Endodermal cell (in vitro differentiated cells): Measurements from ENCODE around the gene CXCR4. TPM values are rescaled to one million over a fixed set of nuclear protein-coding genes. Genes with fewer than 3 reads are reported as not detected.

ENCODE experiments used
- DNase-seq: peaks from one replicate; pipeline ENCODE4 v3.0.0-alpha.2; 2017
- H3K27ac ChIP-seq: 2 replicates; pipeline ENCODE4 v1.5.1; 2013; ENCODE audit warnings: mild to moderate bottlenecking, low read depth, low read length, moderate library complexity
- H3K27me3 ChIP-seq: 2 replicates; pipeline ENCODE4 v1.6.1; 2013; ENCODE audit warnings: mild to moderate bottlenecking, low read length, moderate library complexity; ENCODE audit not compliant: insufficient read depth, control insufficient read depth, poor library complexity, severe bottlenecking
- H3K36me3 ChIP-seq: 2 replicates; pipeline ENCODE4 v1.7.0; 2013; ENCODE audit warnings: mild to moderate bottlenecking, low read length, moderate library complexity; ENCODE audit not compliant: control insufficient read depth, insufficient read depth
- H3K4me1 ChIP-seq: one replicate; pipeline ENCODE4 v1.7.0; 2013; ENCODE audit warnings: low read length; ENCODE audit not compliant: control insufficient read depth, insufficient read depth
- H3K4me3 ChIP-seq: 2 replicates; pipeline ENCODE4 v1.5.1; 2013; ENCODE audit warnings: mild to moderate bottlenecking, low read length, moderate library complexity
- H3K9ac ChIP-seq: 2 replicates; pipeline ENCODE4 v1.6.1; 2013; ENCODE audit warnings: mild to moderate bottlenecking, low read length, moderate library complexity; ENCODE audit not compliant: poor library complexity, severe bottlenecking; ENCODE audit errors: extremely low read depth
- H3K9me3 ChIP-seq: 2 replicates; pipeline ENCODE4 v1.6.1; 2013; ENCODE audit warnings: mild to moderate bottlenecking, low read length, moderate library complexity; ENCODE audit not compliant: control insufficient read depth
- H3K27ac Mint-ChIP-seq: 2 replicates; pipeline ENCODE4 v1.8.0; 2020; ENCODE audit warnings: mixed read lengths
- H3K27me3 Mint-ChIP-seq: 2 replicates; pipeline ENCODE4 v1.8.0; 2021; ENCODE audit warnings: mild to moderate bottlenecking, mixed read lengths; ENCODE audit not compliant: insufficient read depth
- H3K36me3 Mint-ChIP-seq: 2 replicates; pipeline ENCODE4 v1.8.0; 2020; ENCODE audit warnings: low read depth, mixed read lengths
- H3K4me1 Mint-ChIP-seq: 2 replicates; pipeline ENCODE4 v1.8.0; 2020; ENCODE audit warnings: mixed read lengths
- H3K4me3 Mint-ChIP-seq: 2 replicates; pipeline ENCODE4 v1.8.0; 2020; ENCODE audit warnings: mild to moderate bottlenecking, moderate library complexity, mixed read lengths
- H3K9me3 Mint-ChIP-seq: 2 replicates; pipeline ENCODE4 v1.8.0; 2020; ENCODE audit warnings: mild to moderate bottlenecking, mixed read lengths
- CTCF ChIP-seq: fragments of 200-600 bp; sonication (generic); conservative IDR thresholded peaks from 2 replicates; pipeline ENCODE4 v1.5.0; 2021; ENCODE audit warnings: antibody characterized with exemption, mild to moderate bottlenecking
- WGBS, 2 experiments: methylation state at CpG; one replicate each; pipeline versions ENCODE4 v1.1.5 to v1.1.7; 2013; ENCODE audit warnings: missing lambda C conversion rate in 2 of 2, mixed read lengths in 1 of 2; ENCODE audit not compliant: insufficient coverage in 1 of 2, insufficient read length in 1 of 2; 5-methylcytosine and 5-hydroxymethylcytosine counted together
- total RNA-seq, 2 donors: library from RNA; stranded (reverse); fragmentation: NEBNext Ultra II Directional in 1 of 2; extraction: Animal tissue kit (Norgen Biotek cat#: 25700) in 1 of 2; gene quantifications; 2 replicates in 1 of 2; 3 replicates in 1 of 2; pipeline ENCODE4 v1.2.1, GENCODE V29; 2021

CXCR4 gene
- total RNA-seq, 2 donors from 2014 or later: 287 to 454 TPM

DNA sequence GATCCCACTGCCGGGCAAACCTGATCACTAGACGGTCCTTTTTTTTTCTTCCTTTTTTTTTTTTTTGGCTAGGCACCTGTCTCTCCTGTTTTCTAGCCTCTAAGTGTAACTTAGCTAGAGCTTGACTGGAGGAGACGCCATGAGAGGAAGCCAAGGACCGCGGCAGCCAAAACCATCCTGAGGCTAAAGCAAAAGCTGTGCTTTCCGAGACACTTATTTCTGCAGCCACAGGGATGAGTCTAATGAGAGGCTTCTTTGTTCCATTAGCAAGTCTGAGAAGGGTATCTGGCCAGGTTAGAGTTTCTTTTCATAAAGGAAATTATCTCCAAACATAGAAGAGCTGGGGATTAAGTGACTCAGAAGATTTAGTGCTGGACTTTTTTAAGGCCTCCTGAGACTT is 7.3 kb upstream of the CXCR4 start:
- DNase-seq: no peak
- H3K4me1 ChIP-seq: peaks cover 34% of the 10 kb centered on the region
- Mint-ChIP-seq H3K27me3 (no peaks in the 10 kb centered on the region), H3K27ac (peak overlapping the region; percentile 89), H3K36me3 (no peaks in the 10 kb centered on the region), H3K9me3 (no peaks in the 10 kb centered on the region), H3K4me1 (peaks cover 91% of the 10 kb centered on the region), H3K4me3 (no peak overlapping the region)
- WGBS, 2 experiments: 77 to 85% methylated on average over 4 to 6 of the region's 6 CpGs
- H3K27ac ChIP-seq: no peak overlapping the region
- H3K27me3 ChIP-seq: no peaks in the 10 kb centered on the region
- TF ChIP-seq CTCF: no peak
- peak overlapping the region; percentile 74 for H3K9ac ChIP-seq
- no peaks in the 10 kb centered on the region for H3K9me3 ChIP-seq
- H3K36me3 ChIP-seq: no peaks in the 10 kb centered on the region
- peak overlapping the region; percentile 62 for H3K4me3 ChIP-seq

DNA sequence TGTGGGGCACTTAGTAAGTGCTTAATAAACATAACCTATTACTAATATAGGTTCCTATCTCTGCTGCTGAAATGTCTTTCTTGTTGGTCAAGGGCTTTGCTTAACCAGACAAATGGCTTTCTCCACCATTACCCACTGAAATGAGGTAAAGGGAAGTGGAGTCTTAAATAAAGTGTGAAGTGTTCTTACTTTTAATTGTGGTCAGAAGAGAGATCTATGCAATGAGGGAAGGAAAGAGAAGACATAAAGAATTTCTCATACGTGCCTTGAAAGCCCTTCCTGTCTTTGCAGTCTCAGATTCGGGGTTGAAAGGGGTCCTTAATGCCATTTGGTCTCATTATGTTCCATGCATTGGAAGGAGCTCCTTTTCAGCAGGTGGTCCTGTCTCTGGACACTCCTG is 6.9 kb upstream of the CXCR4 start:
- no peaks in the 10 kb centered on the region for H3K36me3 ChIP-seq
- H3K4me3 ChIP-seq: no peak overlapping the region
- TF ChIP-seq CTCF: no peak
- peaks cover 34% of the 10 kb centered on the region for H3K4me1 ChIP-seq
- H3K4me3 Mint-ChIP-seq: no peak overlapping the region
- DNase-seq: no peak
- peaks cover 92% of the 10 kb centered on the region for H3K4me1 Mint-ChIP-seq
- no peaks in the 10 kb centered on the region for H3K27me3 Mint-ChIP-seq
- no peak overlapping the region for H3K27ac ChIP-seq
- 83 to 84% methylated on average over 1 to 2 of the region's 2 CpGs for WGBS, 2 experiments
- peak overlapping the region; percentile 54 for H3K27ac Mint-ChIP-seq
- H3K36me3 Mint-ChIP-seq: no peaks in the 10 kb centered on the region
- H3K9ac ChIP-seq: no peak overlapping the region
- H3K9me3 Mint-ChIP-seq: no peaks in the 10 kb centered on the region
- no peaks in the 10 kb centered on the region for H3K27me3 ChIP-seq
- H3K9me3 ChIP-seq: no peaks in the 10 kb centered on the region

GRCh38 chr2:136122661-136123060 is 4.7 kb upstream of the CXCR4 start:
- peaks cover 74% of the 10 kb centered on the region for H3K4me1 Mint-ChIP-seq
- H3K27me3 Mint-ChIP-seq: peaks cover 5% of the 10 kb centered on the region

More at GRCh38 chr2:136122661-136123060, 4.7 kb upstream of the CXCR4 start:
- whole genome bisulfite sequencing, 2 experiments: 42 to 56% methylated on average over 2 to 3 of the region's 3 CpGs
- Mint-ChIP-seq H3K27ac (no peak overlapping the region), H3K4me3 (no peak overlapping the region), H3K9me3 (no peaks in the 10 kb centered on the region), H3K36me3 (peaks cover 3% of the 10 kb centered on the region)
- no peak overlapping the region for H3K4me3 ChIP-seq
- H3K27ac ChIP-seq: no peak overlapping the region
- H3K27me3 ChIP-seq: no peaks in the 10 kb centered on the region
- H3K9ac ChIP-seq: no peak overlapping the region
- TF ChIP-seq CTCF: no peak
- no peaks in the 10 kb centered on the region for H3K36me3 ChIP-seq
- DNase-seq: no peak
- no peaks in the 10 kb centered on the region for H3K9me3 ChIP-seq
- H3K4me1 ChIP-seq: peaks cover 28% of the 10 kb centered on the region
